Hepatocyte (in vitro differentiated cells): Measurements from ENCODE around the gene OTOP2. TPM values are rescaled to one million over a fixed set of nuclear protein-coding genes. Genes with fewer than 3 reads are reported as not detected.
"Not testable (repeated sequence)": the region's sequence is repeated elsewhere in the genome, so short reads cannot be mapped to it uniquely, and the experiment has no call there.

Source experiments
- DNase-seq: peaks from one replicate; pipeline ENCODE4 v3.0.0-alpha.2; 2016; ENCODE audit warnings: low spot score
- H2AFZ ChIP-seq: fragments of 200-600 bp; sonication (generic); 2 replicates; pipeline ENCODE4 v1.6.0; 2016; ENCODE audit warnings: antibody characterized with exemption, mild to moderate bottlenecking
- H3K27ac ChIP-seq: fragments of 200-600 bp; sonication (generic); 2 replicates; pipeline ENCODE4 v1.5.1; 2016; ENCODE audit warnings: mild to moderate bottlenecking
- H3K27me3 ChIP-seq: fragments of 200-600 bp; sonication (generic); 2 replicates; pipeline ENCODE4 v1.6.1; 2016
- H3K36me3 ChIP-seq: fragments of 200-600 bp; sonication (generic); replicated peaks from 2 replicates; pipeline ENCODE4 v1.5.1; 2016; ENCODE audit warnings: low read depth; ENCODE audit not compliant: insufficient read depth
- H3K4me1 ChIP-seq: fragments of 200-600 bp; sonication (generic); 2 replicates; pipeline ENCODE4 v1.5.1; 2016; ENCODE audit warnings: mild to moderate bottlenecking, moderate library complexity; ENCODE audit not compliant: insufficient read depth
- H3K4me2 ChIP-seq: fragments of 200-600 bp; sonication (generic); 2 replicates; pipeline ENCODE4 v1.6.0; 2016
- H3K4me3 ChIP-seq: fragments of 200-600 bp; sonication (generic); 2 replicates; pipeline ENCODE4 v1.5.1; 2016; ENCODE audit warnings: mild to moderate bottlenecking
- H3K79me2 ChIP-seq: fragments of 200-600 bp; sonication (generic); 2 replicates; pipeline ENCODE4 v1.6.0; 2017; ENCODE audit warnings: mild to moderate bottlenecking
- H3K9me2 ChIP-seq: fragments of 200-600 bp; sonication (generic); replicated peaks from 2 replicates; pipeline ENCODE4 v1.6.0; 2017; ENCODE audit warnings: mild to moderate bottlenecking; ENCODE audit not compliant: insufficient read depth
- H3K9me3 ChIP-seq: fragments of 200-600 bp; sonication (generic); 2 replicates; pipeline ENCODE4 v1.5.1; 2016; ENCODE audit warnings: low read depth, mild to moderate bottlenecking
- H4K20me1 ChIP-seq: fragments of 200-600 bp; sonication (generic); 2 replicates; pipeline ENCODE4 v1.6.0; 2016; ENCODE audit warnings: mild to moderate bottlenecking; ENCODE audit not compliant: insufficient read depth, poor library complexity, severe bottlenecking
- CTCF ChIP-seq: fragments of 200-600 bp; sonication (generic); IDR thresholded peaks from 2 replicates; pipeline ENCODE4 v1.5.1; 2016; ENCODE audit warnings: antibody characterized with exemption, mild to moderate bottlenecking; ENCODE audit not compliant: poor library complexity
- EZH2 ChIP-seq: fragments of 200-600 bp; sonication (generic); IDR thresholded peaks from 2 replicates; pipeline ENCODE4 v1.6.1; 2016; ENCODE audit warnings: antibody characterized with exemption, mild to moderate bottlenecking, borderline replicate concordance
- EZH2phosphoT487 ChIP-seq: fragments of 200-600 bp; sonication (generic); IDR thresholded peaks from one replicate; pipeline ENCODE4 v1.6.1; 2018; ENCODE audit warnings: antibody characterized with exemption, mild to moderate bottlenecking, low read depth, moderate library complexity; ENCODE audit not compliant: unreplicated experiment, severe bottlenecking
- WGBS: methylation state at CpG from one replicate; pipeline ENCODE4 v1.1.6; 2016; ENCODE audit warnings: low lambda C conversion rate; ENCODE audit errors: missing lambda C conversion rate; 5-methylcytosine and 5-hydroxymethylcytosine counted together
- polyA plus RNA-seq: library from polyadenylated mRNA; unstranded; fragments of >200 nt; fragmentation: Nextera tagmentation; extraction: Ambion mirVana; gene quantifications from 2 replicates; pipeline ENCODE4 v1.2.1, GENCODE V29; 2016
- total RNA-seq: library from RNA; depleted of rRNA; stranded (reverse); fragments of >200 nt; gene quantifications from 2 replicates; pipeline ENCODE4 v1.2.3, GENCODE V29; 2014

Gene OTOP2
- total and polyA plus RNA-seq, 2 experiments from 2014 or later = 0.19 to 1.1 TPM

- WGBS = 84% methylated on average over 16 of the region's 16 CpGs
- no peaks in the 10 kb centered on the region for H3K36me3 ChIP-seq
- peak overlapping the region; percentile 87 for H3K4me2 ChIP-seq
- H3K9me3 ChIP-seq = no peaks in the 10 kb centered on the region
- peaks cover 5% of the 10 kb centered on the region for H3K79me2 ChIP-seq
- peak overlapping the region; percentile 94 for H3K27ac ChIP-seq
- TF ChIP-seq CTCF = no peak
- H3K4me3 ChIP-seq = peak overlapping the region; percentile 54
- no peaks in the 10 kb centered on the region for H3K9me2 ChIP-seq
- DNase-seq = no peak
- no peaks in the 10 kb centered on the region for H3K27me3 ChIP-seq
- H2AFZ ChIP-seq = peak overlapping the region; percentile 82
- H4K20me1 ChIP-seq = no peaks in the 10 kb centered on the region
- H3K4me1 ChIP-seq = peaks cover 6% of the 10 kb centered on the region
Observed at GRCh38 chr17:74981318-74981978, 57.4 kb downstream of the OTOP2 start.

- peaks cover 5% of the 10 kb centered on the region for H3K79me2 ChIP-seq
- peak; percentile 92 for DNase-seq
- peak overlapping the region; percentile 54 for H3K4me3 ChIP-seq
- no peaks in the 10 kb centered on the region for H3K9me2 ChIP-seq
- H3K27me3 ChIP-seq = no peaks in the 10 kb centered on the region
- H2AFZ ChIP-seq = peak overlapping the region; percentile 82
- H3K4me2 ChIP-seq = peak overlapping the region; percentile 87
- no peak for TF ChIP-seq EZH2phosphoT487
- no peak for TF ChIP-seq EZH2
- TF ChIP-seq CTCF = no peak
- no peaks in the 10 kb centered on the region for H3K36me3 ChIP-seq
- H3K4me1 ChIP-seq = peaks cover 12% of the 10 kb centered on the region
- H3K9me3 ChIP-seq = no peaks in the 10 kb centered on the region
- 1% methylated on average over 58 of the region's 61 CpGs for WGBS
- no peaks in the 10 kb centered on the region for H4K20me1 ChIP-seq
- H3K27ac ChIP-seq = peak overlapping the region; percentile 94
Observed at GRCh38 chr17:74981979-74982662, 58.0 kb downstream of the OTOP2 start.

- H3K9me2 ChIP-seq, H3K27me3 ChIP-seq, H3K9me3 ChIP-seq, H3K79me2 ChIP-seq, H3K36me3 ChIP-seq, H4K20me1 ChIP-seq: not testable (repeated sequence)
- DNase-seq = peak; percentile 27
- H3K4me2 ChIP-seq = peak overlapping the region; percentile 87
- H3K27ac ChIP-seq = peak overlapping the region; percentile 94
- WGBS = 28% methylated on average over 14 of the region's 14 CpGs
- H3K4me3 ChIP-seq = peak overlapping the region; percentile 54
- H3K4me1 ChIP-seq = peaks cover 13% of the 10 kb centered on the region
- peak overlapping the region; percentile 82 for H2AFZ ChIP-seq
Observed at GRCh38 chr17:74982663-74983313, 58.7 kb downstream of the OTOP2 start.

Other genes with a start within 250 kb of the OTOP2 start
- 0.32 TPM in 1 of 2 replicates, not detected in the other for gene CD300LF, start 211.3 kb upstream of the OTOP2 start, total RNA-seq
- gene CD300LF, start 211.3 kb upstream of the OTOP2 start, polyA plus RNA-seq = 0.44 and 0.85 TPM in 2 replicates
- 5.9 and 6.1 TPM in 2 replicates for gene RAB37, start 187.0 kb upstream of the OTOP2 start, total RNA-seq
- 7.0 and 11.8 TPM in 2 replicates for gene RAB37, start 187.0 kb upstream of the OTOP2 start, polyA plus RNA-seq
- 263 and 269 TPM in 2 replicates for gene NHERF1, start 175.6 kb upstream of the OTOP2 start, total RNA-seq
- gene NHERF1, start 175.6 kb upstream of the OTOP2 start, polyA plus RNA-seq = 712 and 763 TPM in 2 replicates
- gene NAT9, start 147.9 kb upstream of the OTOP2 start, total RNA-seq = 28.6 and 29.2 TPM in 2 replicates
- gene NAT9, start 147.9 kb upstream of the OTOP2 start, polyA plus RNA-seq = 34.8 and 62.9 TPM in 2 replicates
- gene GRIN2C, start 64.4 kb upstream of the OTOP2 start, total RNA-seq = not detected in 2 replicates
- gene GRIN2C, start 64.4 kb upstream of the OTOP2 start, polyA plus RNA-seq = 0.13 and 0.27 TPM in 2 replicates
- gene FDXR, start 51.3 kb upstream of the OTOP2 start, total RNA-seq = 9.3 and 12.2 TPM in 2 replicates
- gene FDXR, start 51.3 kb upstream of the OTOP2 start, polyA plus RNA-seq = 14.2 and 17.8 TPM in 2 replicates
- gene FADS6, start 30.6 kb upstream of the OTOP2 start, total RNA-seq = 4.0 and 4.2 TPM in 2 replicates
- gene FADS6, start 30.6 kb upstream of the OTOP2 start, polyA plus RNA-seq = 1.4 and 4.3 TPM in 2 replicates
- 0.48 and 1.6 TPM in 2 replicates for gene USH1G, start 1.0 kb upstream of the OTOP2 start, total RNA-seq
- gene USH1G, start 1.0 kb upstream of the OTOP2 start, polyA plus RNA-seq = 0.46 and 0.65 TPM in 2 replicates
- 0.43 and 0.60 TPM in 2 replicates for gene OTOP3, start 11.6 kb downstream of the OTOP2 start, total RNA-seq
- gene OTOP3, start 11.6 kb downstream of the OTOP2 start, polyA plus RNA-seq = not detected in 2 replicates
- 13.2 and 15.3 TPM in 2 replicates for gene HID1, start 48.5 kb downstream of the OTOP2 start, total RNA-seq
- 43.4 and 55.5 TPM in 2 replicates for gene HID1, start 48.5 kb downstream of the OTOP2 start, polyA plus RNA-seq
- 12.8 and 16.4 TPM in 2 replicates for gene CDR2L, start 63.4 kb downstream of the OTOP2 start, total RNA-seq
- 14.6 and 17.0 TPM in 2 replicates for gene CDR2L, start 63.4 kb downstream of the OTOP2 start, polyA plus RNA-seq
- gene MRPL58, start 88.4 kb downstream of the OTOP2 start, total RNA-seq = 39.3 and 49.5 TPM in 2 replicates
- gene MRPL58, start 88.4 kb downstream of the OTOP2 start, polyA plus RNA-seq = 29.8 and 39.3 TPM in 2 replicates
- 246 and 296 TPM in 2 replicates for gene ATP5PD, start 122.7 kb downstream of the OTOP2 start, total RNA-seq
- 307 and 332 TPM in 2 replicates for gene ATP5PD, start 122.7 kb downstream of the OTOP2 start, polyA plus RNA-seq
- gene KCTD2, start 123.0 kb downstream of the OTOP2 start, total RNA-seq = 17.5 and 19.1 TPM in 2 replicates
- gene KCTD2, start 123.0 kb downstream of the OTOP2 start, polyA plus RNA-seq = 10.1 and 12.7 TPM in 2 replicates
- 11.9 and 12.7 TPM in 2 replicates for gene SLC16A5, start 163.7 kb downstream of the OTOP2 start, total RNA-seq
- 12.8 and 15.8 TPM in 2 replicates for gene SLC16A5, start 163.7 kb downstream of the OTOP2 start, polyA plus RNA-seq
- gene ARMC7, start 185.7 kb downstream of the OTOP2 start, total RNA-seq = 2.6 and 3.5 TPM in 2 replicates
- gene ARMC7, start 185.7 kb downstream of the OTOP2 start, polyA plus RNA-seq = 4.0 and 4.5 TPM in 2 replicates
- 46.3 and 66.8 TPM in 2 replicates for gene NT5C, start 207.5 kb downstream of the OTOP2 start, total RNA-seq
- gene NT5C, start 207.5 kb downstream of the OTOP2 start, polyA plus RNA-seq = 73.3 and 82.2 TPM in 2 replicates
- gene JPT1, start 230.2 kb downstream of the OTOP2 start, total RNA-seq = 103 and 107 TPM in 2 replicates
- 172 and 181 TPM in 2 replicates for gene JPT1, start 230.2 kb downstream of the OTOP2 start, polyA plus RNA-seq